HepG2 (cell line): Measurements from ENCODE around the gene STX10. TPM values are rescaled to one million over a fixed set of nuclear protein-coding genes. Genes with fewer than 3 reads are reported as not detected.

ENCODE experiments used
- ATF1 ChIP-seq: IDR thresholded peaks from 2 replicates; pipeline ENCODE4 v1.6.1; 2016; ENCODE audit warnings: mild to moderate bottlenecking, control low read depth
- CBX5 ChIP-seq: sonication (generic); formaldehyde crosslinking; IDR thresholded peaks from 2 replicates; pipeline ENCODE4 v1.4.0; 2020; ENCODE audit warnings: missing genetic modification reagents, borderline replicate concordance
- EHMT2 ChIP-seq: fragments of 200-600 bp; sonication (generic); IDR thresholded peaks from 2 replicates; pipeline ENCODE4 v1.7.0; 2017; ENCODE audit warnings: antibody characterized with exemption, low read depth, low read length, borderline replicate concordance
- ETV6 ChIP-seq: sonication (generic); formaldehyde crosslinking; conservative IDR thresholded peaks from 2 replicates; pipeline ENCODE4 v1.4.0; 2020; ENCODE audit warnings: missing genetic modification reagents
- FOXK1 ChIP-seq: sonication (generic); formaldehyde crosslinking; IDR thresholded peaks from 2 replicates; pipeline ENCODE4 v1.4.0; 2020; ENCODE audit warnings: low read depth, missing genetic modification reagents, borderline replicate concordance
- GTF2F1 ChIP-seq: fragments of 150-350 bp; IDR thresholded peaks from 2 replicates; pipeline ENCODE4 v1.6.1; 2014; ENCODE audit warnings: low read length
- KAT7 ChIP-seq: IDR thresholded peaks from 2 replicates; pipeline ENCODE4 v1.6.1; 2018; ENCODE audit warnings: borderline replicate concordance, missing compliant biosample characterization
- KDM3A ChIP-seq: IDR thresholded peaks from 2 replicates; pipeline ENCODE4 v1.6.1; 2018; ENCODE audit warnings: low read depth, missing compliant biosample characterization
- KLF13 ChIP-seq: sonication (generic); formaldehyde crosslinking; IDR thresholded peaks from 2 replicates; pipeline ENCODE4 v1.4.0; 2020; ENCODE audit warnings: mild to moderate bottlenecking, missing genetic modification reagents
- MEIS2 ChIP-seq: sonication (generic); formaldehyde crosslinking; IDR thresholded peaks from 2 replicates; pipeline ENCODE4 v1.9.0; 2021; ENCODE audit warnings: mild to moderate bottlenecking, missing genetic modification reagents
- SPEN ChIP-seq: sonication (generic); formaldehyde crosslinking; IDR thresholded peaks from 2 replicates; pipeline ENCODE4 v1.5.1; 2020; ENCODE audit warnings: low read depth, mild to moderate bottlenecking, missing genetic modification reagents
- STAT5B ChIP-seq: sonication (generic); formaldehyde crosslinking; IDR thresholded peaks from 2 replicates; pipeline ENCODE4 v1.4.0; 2020; ENCODE audit warnings: missing genetic modification reagents
- ZNF10 ChIP-seq: sonication (generic); formaldehyde crosslinking; IDR thresholded peaks from 2 replicates; pipeline ENCODE4 v1.4.0; 2020; ENCODE audit warnings: mild to moderate bottlenecking, low read depth, missing genetic modification reagents, borderline replicate concordance
- ZNF296 ChIP-seq: sonication (generic); formaldehyde crosslinking; conservative IDR thresholded peaks from 2 replicates; pipeline ENCODE4 v1.5.0; 2020; ENCODE audit warnings: mild to moderate bottlenecking, missing genetic modification reagents
- ZNF446 ChIP-seq: sonication (generic); formaldehyde crosslinking; IDR thresholded peaks from 2 replicates; pipeline ENCODE4 v1.5.0; 2020; ENCODE audit warnings: mild to moderate bottlenecking, missing genetic modification reagents
- ZNF672 ChIP-seq: sonication (generic); formaldehyde crosslinking; IDR thresholded peaks from 2 replicates; pipeline ENCODE4 v1.8.1; 2022; ENCODE audit warnings: missing genetic modification reagents
- ZNF703 ChIP-seq: sonication (generic); formaldehyde crosslinking; IDR thresholded peaks from 2 replicates; pipeline ENCODE4 v1.5.1; 2020; ENCODE audit warnings: missing genetic modification reagents, mild to moderate bottlenecking, moderate library complexity, borderline replicate concordance
- ZNF776 ChIP-seq: sonication (generic); formaldehyde crosslinking; IDR thresholded peaks from 2 replicates; pipeline ENCODE4 v1.4.0; 2020; ENCODE audit warnings: mild to moderate bottlenecking, missing genetic modification reagents
- polyA plus RNA-seq, 8 experiments: library from polyadenylated mRNA; depleted of rRNA in 3 of 8; stranded (reverse) in 7 of 8; unstranded in 1 of 8; fragments of >200 nt; fragmentation: Illumina TruSeq in 4 of 8; extraction: Trizol in 4 of 8; gene quantifications; 2 replicates each; pipeline versions ENCODE4 v1.2.1 to v1.2.3, GENCODE V29; 2011 to 2016; ENCODE audit warnings: low read depth in 4 of 8, missing spikeins in 1 of 8, mixed read lengths in 1 of 8; ENCODE audit not compliant: insufficient read depth in 1 of 8
- total RNA-seq, 5 experiments: library from RNA; depleted of rRNA; stranded (reverse); fragments of >200 nt; fragmentation: Illumina TruSeq; extraction: Trizol; gene quantifications; 2 replicates each; pipeline ENCODE4 v1.2.3, GENCODE V29; 2016; ENCODE audit warnings: low read depth in 1 of 5
- TF ChIP-seq, protein P1 (sequence below): sonication (generic); formaldehyde crosslinking; IDR thresholded peaks from 2 replicates; pipeline ENCODE4 v1.4.0; 2020; ENCODE audit warnings: mild to moderate bottlenecking, missing genetic modification reagents
- TF ChIP-seq, protein P2 (sequence below): sonication (generic); formaldehyde crosslinking; IDR thresholded peaks from 2 replicates; pipeline ENCODE4 v1.4.0; 2020; ENCODE audit warnings: missing genetic modification reagents, borderline replicate concordance
- TF ChIP-seq, protein P3 (sequence below): IDR thresholded peaks from 2 replicates; pipeline ENCODE4 v1.6.1; 2016

STX10 gene
- total and polyA plus RNA-seq, 2 of the 13 experiments (the other 11 are each of a cell fraction or from before 2014, with no cell fraction given) = 47.9 to 66.4 TPM

DNA sequence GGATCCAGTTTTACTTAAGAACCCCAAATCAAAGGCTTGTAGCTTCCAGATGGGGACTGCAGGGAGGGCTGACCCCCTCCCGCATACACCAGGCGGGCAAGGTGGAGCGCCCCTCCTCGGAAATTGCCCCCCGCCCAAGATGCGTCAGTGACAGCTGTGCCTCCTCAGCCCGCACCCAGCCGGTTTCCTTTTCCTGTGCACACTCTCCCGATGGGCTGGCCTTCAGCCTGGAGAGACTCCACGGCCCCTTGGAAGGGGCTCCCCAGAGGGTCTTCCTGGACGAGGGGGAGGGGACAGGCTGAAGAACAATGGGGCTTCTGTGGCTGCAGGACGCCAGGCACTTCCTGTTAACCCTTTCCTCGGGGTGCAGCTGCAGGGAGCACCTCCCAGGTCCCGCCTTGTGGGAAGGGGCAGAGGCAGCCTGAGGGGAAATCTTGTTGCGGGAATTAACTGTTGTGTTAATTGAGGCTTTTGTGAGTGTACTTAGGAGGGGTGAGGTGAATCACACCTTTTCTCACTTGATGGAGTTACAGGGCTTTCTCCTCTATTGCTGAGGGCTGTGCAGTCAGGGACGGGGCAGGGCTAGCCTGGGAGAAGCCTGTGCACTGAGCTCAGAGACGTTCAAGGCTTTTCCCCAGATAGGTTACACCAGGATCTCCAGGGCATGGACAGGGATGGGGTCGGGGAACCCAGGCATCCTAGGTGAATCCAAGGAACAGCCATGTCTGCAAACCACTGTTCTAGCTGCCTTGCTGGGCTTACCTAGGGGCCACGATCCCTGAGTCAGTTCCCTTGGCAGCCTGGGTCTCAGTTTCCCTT lies 14.4 kb upstream of the STX10 start (continued):
- TF ChIP-seq, protein P1, sequence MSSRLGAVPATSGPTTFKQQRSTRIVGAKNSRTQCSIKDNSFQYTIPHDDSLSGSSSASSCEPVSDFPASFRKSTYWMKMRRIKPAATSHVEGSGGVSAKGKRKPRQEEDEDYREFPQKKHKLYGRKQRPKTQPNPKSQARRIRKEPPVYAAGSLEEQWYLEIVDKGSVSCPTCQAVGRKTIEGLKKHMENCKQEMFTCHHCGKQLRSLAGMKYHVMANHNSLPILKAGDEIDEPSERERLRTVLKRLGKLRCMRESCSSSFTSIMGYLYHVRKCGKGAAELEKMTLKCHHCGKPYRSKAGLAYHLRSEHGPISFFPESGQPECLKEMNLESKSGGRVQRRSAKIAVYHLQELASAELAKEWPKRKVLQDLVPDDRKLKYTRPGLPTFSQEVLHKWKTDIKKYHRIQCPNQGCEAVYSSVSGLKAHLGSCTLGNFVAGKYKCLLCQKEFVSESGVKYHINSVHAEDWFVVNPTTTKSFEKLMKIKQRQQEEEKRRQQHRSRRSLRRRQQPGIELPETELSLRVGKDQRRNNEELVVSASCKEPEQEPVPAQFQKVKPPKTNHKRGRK (CRISPR knock-in tag) = no peak
- TF ChIP-seq ZNF776 (no peak), KLF13 (CRISPR knock-in tag) (no peak), STAT5B (CRISPR knock-in tag) (no peak; the same call in 1 of the 2 replicates), ATF1 (CRISPR knock-in tag) (0 out of 2 replicates have a peak, but pooled peaks have one; percentile 39), ZNF296 (CRISPR knock-in tag) (no peak), ZNF672 (no peak), SPEN (CRISPR knock-in tag) (peak; percentile 81; the same call in 1 of the 2 replicates), FOXK1 (CRISPR knock-in tag) (0 out of 2 replicates have a peak, but pooled peaks have one; percentile 71), ZNF703 (no peak), ZNF446 (CRISPR knock-in tag) (no peak), ETV6 (CRISPR knock-in tag) (no peak), EHMT2 (no peak), KAT7 (CRISPR knock-in tag) (no peak), KDM3A (peak; percentile 78; the same call in 1 of the 2 replicates), CBX5 (CRISPR knock-in tag) (peak; percentile 70; the same call in 1 of the 2 replicates), MEIS2 (CRISPR knock-in tag) (0 out of 2 replicates have a peak, but pooled peaks have one; percentile 19), ZNF10 (CRISPR knock-in tag) (no peak), GTF2F1 (no peak)
- TF ChIP-seq, protein P2, sequence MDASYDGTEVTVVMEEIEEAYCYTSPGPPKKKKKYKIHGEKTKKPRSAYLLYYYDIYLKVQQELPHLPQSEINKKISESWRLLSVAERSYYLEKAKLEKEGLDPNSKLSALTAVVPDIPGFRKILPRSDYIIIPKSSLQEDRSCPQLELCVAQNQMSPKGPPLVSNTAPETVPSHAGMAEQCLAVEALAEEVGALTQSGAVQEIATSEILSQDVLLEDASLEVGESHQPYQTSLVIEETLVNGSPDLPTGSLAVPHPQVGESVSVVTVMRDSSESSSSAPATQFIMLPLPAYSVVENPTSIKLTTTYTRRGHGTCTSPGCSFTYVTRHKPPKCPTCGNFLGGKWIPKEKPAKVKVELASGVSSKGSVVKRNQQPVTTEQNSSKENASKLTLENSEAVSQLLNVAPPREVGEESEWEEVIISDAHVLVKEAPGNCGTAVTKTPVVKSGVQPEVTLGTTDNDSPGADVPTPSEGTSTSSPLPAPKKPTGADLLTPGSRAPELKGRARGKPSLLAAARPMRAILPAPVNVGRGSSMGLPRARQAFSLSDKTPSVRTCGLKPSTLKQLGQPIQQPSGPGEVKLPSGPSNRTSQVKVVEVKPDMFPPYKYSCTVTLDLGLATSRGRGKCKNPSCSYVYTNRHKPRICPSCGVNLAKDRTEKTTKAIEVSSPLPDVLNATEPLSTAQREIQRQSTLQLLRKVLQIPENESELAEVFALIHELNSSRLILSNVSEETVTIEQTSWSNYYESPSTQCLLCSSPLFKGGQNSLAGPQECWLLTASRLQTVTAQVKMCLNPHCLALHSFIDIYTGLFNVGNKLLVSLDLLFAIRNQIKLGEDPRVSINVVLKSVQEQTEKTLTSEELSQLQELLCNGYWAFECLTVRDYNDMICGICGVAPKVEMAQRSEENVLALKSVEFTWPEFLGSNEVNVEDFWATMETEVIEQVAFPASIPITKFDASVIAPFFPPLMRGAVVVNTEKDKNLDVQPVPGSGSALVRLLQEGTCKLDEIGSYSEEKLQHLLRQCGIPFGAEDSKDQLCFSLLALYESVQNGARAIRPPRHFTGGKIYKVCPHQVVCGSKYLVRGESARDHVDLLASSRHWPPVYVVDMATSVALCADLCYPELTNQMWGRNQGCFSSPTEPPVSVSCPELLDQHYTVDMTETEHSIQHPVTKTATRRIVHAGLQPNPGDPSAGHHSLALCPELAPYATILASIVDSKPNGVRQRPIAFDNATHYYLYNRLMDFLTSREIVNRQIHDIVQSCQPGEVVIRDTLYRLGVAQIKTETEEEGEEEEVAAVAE (CRISPR knock-in tag) = 0 out of 2 replicates have a peak, but pooled peaks have one; percentile 41
- TF ChIP-seq, protein P3, sequence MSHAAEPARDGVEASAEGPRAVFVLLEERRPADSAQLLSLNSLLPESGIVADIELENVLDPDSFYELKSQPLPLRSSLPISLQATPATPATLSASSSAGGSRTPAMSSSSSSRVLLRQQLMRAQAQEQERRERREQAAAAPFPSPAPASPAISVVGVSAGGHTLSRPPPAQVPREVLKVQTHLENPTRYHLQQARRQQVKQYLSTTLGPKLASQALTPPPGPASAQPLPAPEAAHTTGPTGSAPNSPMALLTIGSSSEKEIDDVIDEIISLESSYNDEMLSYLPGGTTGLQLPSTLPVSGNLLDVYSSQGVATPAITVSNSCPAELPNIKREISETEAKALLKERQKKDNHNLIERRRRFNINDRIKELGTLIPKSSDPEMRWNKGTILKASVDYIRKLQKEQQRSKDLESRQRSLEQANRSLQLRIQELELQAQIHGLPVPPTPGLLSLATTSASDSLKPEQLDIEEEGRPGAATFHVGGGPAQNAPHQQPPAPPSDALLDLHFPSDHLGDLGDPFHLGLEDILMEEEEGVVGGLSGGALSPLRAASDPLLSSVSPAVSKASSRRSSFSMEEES = peak; percentile 56; the same call in 1 of the 2 replicates
